ENCODE measurements around the gene ZNHIT2.

The ZNHIT2 gene

GRCh38 chr11:65134240-65134951 is 16.9 kb upstream of the ZNHIT2 start, which contains the start of gene SYVN1:
SYVN1 (minus strand) TSS chr11:65134519; CDS start chr11:65133601, 918 bp downstream.
- DNase-seq = peak; percentile 90

- DNase-seq = no peak
Measured at GRCh38 chr11:65133724-65134123, 16.2 kb upstream of the ZNHIT2 start.

GRCh38 chr11:65132988-65133700 is 15.6 kb upstream of the ZNHIT2 start:
- DNase-seq = peak; percentile 51

- no peak for DNase-seq
Measured at GRCh38 chr11:65132238-65132987, 14.9 kb upstream of the ZNHIT2 start.

- no peak for DNase-seq
Measured at GRCh38 chr11:65131895-65132237, 14.4 kb upstream of the ZNHIT2 start.

- DNase-seq = no peak
Measured at GRCh38 chr11:65131417-65131776, 13.9 kb upstream of the ZNHIT2 start.

GRCh38 chr11:65130631-65131416 is 13.3 kb upstream of the ZNHIT2 start:
- no peak for DNase-seq

- DNase-seq = no peak
Measured at GRCh38 chr11:65129649-65130441, 12.3 kb upstream of the ZNHIT2 start.

- no peak for DNase-seq
Measured at GRCh38 chr11:65128182-65129145, 11.0 kb upstream of the ZNHIT2 start.

- DNase-seq = no peak
Measured at GRCh38 chr11:65127473-65128181, 10.1 kb upstream of the ZNHIT2 start.

- no peak for DNase-seq
Measured at GRCh38 chr11:65126624-65127274, 9.2 kb upstream of the ZNHIT2 start.

GRCh38 chr11:65125197-65126056 is 7.9 kb upstream of the ZNHIT2 start:
- no peak for DNase-seq

GRCh38 chr11:65124480-65125196 is 7.1 kb upstream of the ZNHIT2 start:
- DNase-seq = no peak

GRCh38 chr11:65121865-65122696 is 4.6 kb upstream of the ZNHIT2 start, which contains the start of the genes FAU and MRPL49:
FAU (minus strand) TSS chr11:65122134; CDS start chr11:65121813, 321 bp downstream.
MRPL49 (plus strand) TSS chr11:65122321; CDS start chr11:65122347, 26 bp downstream.
- DNase-seq = peak; percentile 99

GRCh38 chr11:65121447-65121864 is 4.0 kb upstream of the ZNHIT2 start:
- DNase-seq = no peak

- DNase-seq = no peak
Measured at GRCh38 chr11:65120831-65121230, 3.3 kb upstream of the ZNHIT2 start.

- no peak for DNase-seq
Measured at GRCh38 chr11:65119670-65119995, 2.1 kb upstream of the ZNHIT2 start.

Data from NCI-H774 (cell line).